ENCODE results near the gene CDY2A.
"Not testable (repeated sequence)": the region's sequence is repeated elsewhere in the genome, so short reads cannot be mapped to it uniquely, and the experiment has no call there.

The CDY2A gene, protein sequence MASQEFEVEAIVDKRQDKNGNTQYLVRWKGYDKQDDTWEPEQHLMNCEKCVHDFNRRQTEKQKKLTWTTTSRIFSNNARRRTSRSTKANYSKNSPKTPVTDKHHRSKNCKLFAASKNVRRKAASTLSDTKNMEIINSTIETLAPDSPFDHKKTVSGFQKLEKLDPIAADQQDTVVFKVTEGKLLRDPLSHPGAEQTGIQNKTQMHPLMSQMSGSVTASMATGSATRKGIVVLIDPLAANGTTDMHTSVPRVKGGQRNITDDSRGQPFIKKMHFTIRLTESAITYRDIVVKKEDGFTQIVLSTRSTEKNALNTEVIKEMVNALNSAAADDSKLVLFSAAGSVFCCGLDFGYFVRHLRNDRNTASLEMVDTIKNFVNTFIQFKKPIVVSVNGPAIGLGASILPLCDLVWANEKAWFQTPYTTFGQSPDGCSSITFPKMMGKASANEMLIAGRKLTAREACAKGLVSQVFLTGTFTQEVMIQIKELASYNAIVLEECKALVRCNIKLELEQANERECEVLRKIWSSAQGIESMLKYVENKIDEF

DNA sequence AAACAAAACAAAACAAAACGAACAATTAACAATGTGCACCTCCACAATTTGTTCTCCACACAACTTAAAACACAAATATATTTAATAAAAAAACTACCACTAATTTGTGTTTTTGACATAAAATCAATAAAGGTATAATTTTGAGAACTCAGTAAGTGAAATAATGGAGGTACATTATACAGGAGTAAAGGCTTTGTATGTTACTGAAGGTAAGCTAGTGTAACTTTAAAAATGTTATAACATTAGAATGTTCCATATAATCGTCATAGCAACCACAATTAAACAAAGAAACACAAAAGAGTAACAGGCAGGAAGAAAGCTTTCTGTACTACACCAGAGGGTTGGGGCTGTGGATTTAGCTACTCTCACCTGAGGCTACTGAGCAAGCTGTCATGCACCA, at the start of gene CDY2A:
Gene CDY2A (plus strand): TSS at position 301 of the 400 bp plus-strand sequence. CDS start 328 bp downstream, outside the sequence.
- not testable (repeated sequence) for H3K4me3 ChIP-seq (ENCODE audit: low read depth, low read length)

DNA sequence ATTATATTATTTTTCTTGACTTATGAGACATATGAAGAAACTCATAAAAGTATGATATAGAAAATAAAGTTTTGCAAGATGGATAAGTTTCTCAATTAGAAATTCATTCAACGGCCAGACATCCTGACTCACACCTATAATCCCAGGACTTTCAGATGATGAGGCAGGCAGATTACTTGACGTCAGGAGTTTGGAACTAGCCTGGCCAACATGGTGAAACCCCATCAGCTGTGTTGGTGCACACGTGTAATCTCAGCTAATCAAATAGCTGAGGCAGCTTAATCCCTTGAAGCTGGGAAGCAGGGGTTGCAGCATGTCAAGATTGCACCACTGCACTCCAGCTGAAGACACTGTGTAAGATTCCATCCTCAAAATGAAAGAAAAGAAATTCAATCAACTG, 28.0 kb upstream of the CDY2A start:
- H3K4me3 ChIP-seq (ENCODE audit: low read depth, low read length): not testable (repeated sequence)

DNA sequence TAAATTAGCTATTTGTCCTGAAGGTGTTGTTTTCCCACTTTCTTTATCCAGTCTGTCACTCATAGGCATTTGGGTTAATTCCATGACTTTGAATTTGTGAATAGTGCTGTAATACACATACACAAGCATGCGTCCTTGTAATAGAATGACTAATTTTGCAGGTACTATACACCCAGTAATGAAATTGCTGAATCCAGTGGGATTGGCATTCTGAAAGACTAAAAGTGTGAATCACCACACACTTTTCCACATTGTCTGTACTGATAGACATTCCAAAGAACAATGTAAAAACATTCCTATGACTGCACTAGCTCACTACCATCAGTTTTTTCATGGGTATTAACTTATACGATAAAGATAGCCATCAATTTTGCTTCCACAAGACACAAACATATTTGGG, 27.3 kb upstream of the CDY2A start:
- H3K4me3 ChIP-seq (ENCODE audit: low read depth, low read length): not testable (repeated sequence)

DNA sequence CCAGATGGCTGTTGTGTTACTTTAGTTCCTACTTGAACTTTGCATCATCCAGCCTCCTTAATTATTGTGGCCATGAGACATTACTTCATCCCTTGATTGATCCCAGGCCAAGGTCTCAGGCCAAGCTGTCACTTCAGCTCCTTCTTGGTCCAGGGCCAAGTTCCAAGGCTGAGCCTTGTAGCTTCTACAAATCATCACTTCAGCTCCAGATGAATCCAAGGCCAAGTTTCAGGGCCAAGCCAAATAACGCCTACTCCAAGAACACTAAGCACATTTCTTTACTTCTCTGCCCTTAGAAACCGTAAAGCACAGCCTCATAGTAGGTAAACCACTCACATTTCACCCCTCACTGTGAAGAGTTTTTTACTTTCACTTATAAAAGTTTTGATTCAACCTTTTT, 1.7 kb upstream of the CDY2A start:
- H3K4me3 ChIP-seq (ENCODE audit: low read depth, low read length): not testable (repeated sequence)

DNA sequence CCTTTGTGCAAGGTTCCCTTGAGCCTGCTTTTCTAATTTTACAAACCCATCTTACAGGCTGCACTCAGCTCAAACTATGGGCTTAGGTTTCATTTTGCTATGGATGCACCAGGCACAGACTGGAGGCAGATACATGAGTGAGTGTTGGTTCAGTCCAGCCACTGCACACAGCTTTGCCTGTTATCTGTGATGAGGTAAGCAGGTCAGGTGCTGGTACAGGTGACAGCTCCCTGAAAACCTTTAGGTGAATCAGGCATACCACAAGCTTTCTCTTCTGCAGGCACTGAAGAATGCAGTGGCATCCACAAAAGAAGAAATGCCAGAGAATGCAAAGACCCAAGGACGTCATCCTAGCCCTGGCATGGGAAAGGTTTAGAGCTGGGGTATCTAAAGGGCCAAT, 3.3 kb downstream of the CDY2A start:
- not testable (repeated sequence) for H3K4me3 ChIP-seq (ENCODE audit: low read depth, low read length)

DNA sequence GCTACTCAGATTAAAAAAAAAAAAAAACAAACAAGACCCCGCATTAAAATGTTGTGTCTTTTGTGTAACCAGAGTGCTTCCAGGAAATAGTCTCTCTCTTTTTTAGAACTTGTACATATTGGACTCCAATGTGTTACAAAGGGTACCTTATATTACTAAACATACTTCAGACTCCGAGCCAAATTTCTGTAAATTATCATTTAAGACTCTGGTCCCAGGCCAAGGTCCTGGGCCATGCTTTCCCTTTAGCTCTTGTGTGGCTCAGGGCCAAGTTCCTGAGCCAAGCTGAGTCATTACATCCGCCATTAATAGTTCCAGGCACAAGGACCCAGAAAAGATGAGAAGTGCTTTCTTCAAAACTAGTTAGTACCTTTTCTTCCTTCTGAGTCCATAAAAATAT, 4.6 kb downstream of the CDY2A start:
- H3K4me3 ChIP-seq (ENCODE audit: low read depth, low read length): not testable (repeated sequence)

DNA sequence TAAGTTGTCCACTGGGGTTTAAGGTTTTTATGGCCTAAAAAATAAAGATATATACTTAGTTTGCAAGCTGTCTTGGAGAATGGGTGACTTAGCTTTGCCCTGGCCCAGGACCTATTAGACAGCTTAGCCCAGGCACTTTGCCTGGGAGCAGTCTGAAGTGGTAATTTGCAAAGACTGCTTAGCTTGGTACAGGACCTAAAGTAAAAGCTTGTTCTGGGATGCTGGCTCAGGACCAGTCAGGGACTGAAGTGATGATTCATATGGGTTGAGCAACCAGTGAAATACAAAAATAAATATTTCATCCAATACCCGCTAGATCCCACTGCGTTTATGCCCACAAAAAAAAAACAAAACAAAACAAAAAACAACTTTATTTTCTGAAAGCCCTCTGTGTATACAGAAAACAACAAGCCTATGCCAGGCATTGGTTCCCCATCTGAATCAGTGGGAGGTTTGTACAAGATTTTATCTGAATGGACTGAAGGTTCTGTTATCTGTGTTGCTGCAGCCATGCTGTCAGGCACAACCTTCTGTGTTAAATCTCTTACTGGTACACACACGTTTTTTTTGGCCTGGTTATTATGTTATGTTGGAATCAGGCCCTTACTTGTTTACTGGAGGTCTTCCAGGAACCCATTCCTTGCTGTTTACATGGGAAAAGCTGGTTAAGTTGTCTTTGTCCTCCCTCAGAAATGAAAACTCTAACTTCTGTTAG, 8.7 kb downstream of the CDY2A start:
- not testable (repeated sequence) for H3K4me3 ChIP-seq (ENCODE audit: low read depth, low read length)

DNA sequence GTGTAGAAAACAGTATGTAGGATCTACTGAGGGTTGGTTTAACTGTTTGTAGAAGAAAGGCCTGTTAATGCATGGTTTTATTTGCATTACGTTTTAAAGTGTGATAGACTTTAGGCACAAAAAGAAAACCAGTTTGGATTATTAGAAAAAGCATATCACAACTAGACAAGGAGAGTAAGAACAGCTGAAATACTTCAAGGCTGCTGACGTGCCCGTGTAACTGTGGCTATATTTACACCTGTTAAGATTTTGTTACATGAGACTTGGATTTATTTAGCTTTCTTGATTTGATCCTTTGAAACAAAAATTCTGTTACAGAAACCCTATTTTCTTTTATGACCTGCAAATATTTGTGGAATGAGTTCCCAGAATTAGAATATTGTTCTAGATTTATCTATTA, 9.3 kb downstream of the CDY2A start:
- not testable (repeated sequence) for H3K4me3 ChIP-seq (ENCODE audit: low read depth, low read length)

DNA sequence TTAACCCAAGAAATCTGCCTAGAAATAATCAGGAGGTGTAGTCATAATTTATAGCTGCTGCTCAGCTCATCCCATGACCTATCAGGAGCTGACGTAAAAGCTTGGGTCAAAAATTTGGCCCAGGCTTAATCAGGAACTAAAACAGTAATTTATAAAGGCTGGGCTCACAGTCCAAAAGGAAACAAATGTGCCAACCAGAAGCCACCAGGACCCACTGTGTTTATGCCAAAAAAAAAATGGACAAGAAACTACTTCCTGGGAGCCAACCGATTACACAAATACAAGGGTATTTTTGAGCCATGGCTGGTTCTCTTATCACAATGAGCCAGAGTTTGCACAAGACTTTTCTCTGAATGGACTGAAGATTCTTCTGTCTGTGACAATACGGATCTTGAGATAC, 19.4 kb downstream of the CDY2A start:
- not testable (repeated sequence) for H3K4me3 ChIP-seq (ENCODE audit: low read depth, low read length)

DNA sequence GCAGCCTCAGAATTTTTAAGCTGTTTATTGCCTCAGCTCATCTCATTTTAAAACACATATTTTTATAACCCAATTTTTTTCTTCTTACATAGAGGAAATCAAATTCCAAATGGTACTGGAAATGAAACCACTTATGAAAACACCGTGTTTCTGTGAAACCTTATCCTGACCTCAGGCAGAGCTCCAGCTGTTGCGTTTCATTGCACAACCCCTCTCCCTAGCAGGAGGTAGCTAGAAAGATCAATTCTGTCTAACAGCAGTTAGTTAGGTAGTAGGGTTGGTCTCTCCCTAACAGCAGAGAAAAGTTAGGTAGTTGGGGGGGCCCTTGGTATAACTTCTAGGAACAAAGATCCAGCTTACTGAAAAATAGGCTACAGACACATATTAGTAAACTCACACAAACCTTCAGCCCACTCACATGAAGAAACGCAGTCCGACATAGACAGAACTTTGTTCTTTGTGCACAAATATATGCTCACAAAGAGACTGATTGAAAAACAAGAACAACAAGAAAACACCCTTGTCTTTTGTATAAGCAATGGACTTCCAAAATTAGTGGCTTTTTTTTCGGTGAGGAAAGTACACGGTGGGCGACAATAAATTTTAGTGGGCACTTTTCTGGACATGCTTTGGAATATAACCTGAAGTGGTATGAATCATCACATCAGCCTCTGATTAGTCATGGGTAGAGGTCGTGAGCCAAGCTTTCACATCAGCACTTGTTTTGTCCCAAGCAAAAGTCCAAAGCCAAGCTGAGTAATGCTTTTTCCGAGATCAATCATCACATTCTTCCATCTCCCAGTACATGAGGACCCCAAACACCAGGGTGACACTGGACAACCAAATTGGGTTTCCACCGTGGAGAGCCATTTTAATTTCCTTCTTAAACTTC, 22.8 kb downstream of the CDY2A start:
- not testable (repeated sequence) for H3K4me3 ChIP-seq (ENCODE audit: low read depth, low read length)

DNA sequence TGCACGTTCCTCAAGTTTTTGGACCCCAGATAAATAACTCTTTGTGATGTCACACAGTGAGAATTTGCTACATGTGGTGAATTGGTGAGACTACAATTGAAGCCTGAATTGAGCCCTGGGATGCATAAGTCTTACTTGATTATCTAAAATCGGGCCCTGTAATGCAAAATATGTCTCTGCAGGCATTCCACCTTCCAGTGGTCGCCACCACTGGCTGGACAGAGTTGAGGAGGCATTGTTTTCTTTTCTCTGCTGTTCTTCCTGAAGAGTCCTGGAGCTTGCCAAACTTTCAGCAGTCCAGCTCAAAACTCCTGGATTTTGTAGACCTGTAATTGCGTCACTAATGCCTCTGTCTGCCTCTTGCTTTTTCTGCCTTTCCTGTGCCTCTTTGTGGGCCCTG, 23.5 kb downstream of the CDY2A start:
- H3K4me3 ChIP-seq (ENCODE audit: low read depth, low read length): not testable (repeated sequence)

DNA sequence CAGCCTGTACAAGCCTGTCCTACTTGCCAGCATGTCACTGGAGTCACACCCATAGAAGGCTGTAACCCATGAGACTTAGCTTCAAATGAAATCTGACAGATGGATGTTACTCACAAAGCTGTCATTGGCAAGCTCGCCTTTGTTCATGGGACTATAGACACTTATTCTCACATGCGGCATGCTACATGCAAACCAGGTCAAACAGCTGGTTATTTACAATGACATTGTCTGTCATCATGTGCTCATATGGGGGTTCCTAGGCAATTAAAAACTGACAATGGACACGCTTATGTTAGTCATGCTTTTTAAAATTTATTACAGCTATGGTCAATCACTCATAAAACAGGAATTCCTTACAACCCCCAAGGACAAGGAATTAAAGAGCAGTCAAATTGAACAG, 30.9 kb downstream of the CDY2A start:
- not testable (repeated sequence) for H3K4me3 ChIP-seq (ENCODE audit: low read depth, low read length)

DNA sequence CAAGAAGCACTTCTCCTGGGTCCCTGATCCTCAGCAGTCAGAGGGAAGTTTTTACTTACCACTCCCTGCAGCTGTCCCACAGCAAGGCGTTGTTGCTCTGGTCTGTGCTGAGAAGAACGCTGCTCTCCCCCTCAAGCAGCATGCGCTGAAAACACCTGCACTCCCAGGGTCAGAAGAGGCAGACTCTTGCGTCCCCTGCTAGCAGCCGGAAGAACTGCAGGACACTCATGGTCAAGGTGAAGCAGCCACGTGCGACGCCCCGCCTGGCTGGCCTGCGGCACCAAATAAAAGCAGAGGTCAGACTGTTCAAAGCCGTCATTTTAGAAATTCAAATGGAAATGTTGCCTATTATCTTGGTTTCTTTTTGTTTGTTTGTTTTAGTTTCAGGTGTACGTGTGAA, 47.9 kb downstream of the CDY2A start:
- H3K4me3 ChIP-seq (ENCODE audit: low read depth, low read length): not testable (repeated sequence)

Measured in WI38 (cell line).